GM19043 (cell line): ENCODE results near the gene MID1IP1.

ENCODE experiments used
- ATAC-seq: cut with Tn5 transposase; IDR thresholded peaks from one replicate; pipeline ENCODE4 v1.9.1; 2021; ENCODE audit warnings: low read depth; ENCODE audit not compliant: unreplicated experiment

MID1IP1 gene, protein sequence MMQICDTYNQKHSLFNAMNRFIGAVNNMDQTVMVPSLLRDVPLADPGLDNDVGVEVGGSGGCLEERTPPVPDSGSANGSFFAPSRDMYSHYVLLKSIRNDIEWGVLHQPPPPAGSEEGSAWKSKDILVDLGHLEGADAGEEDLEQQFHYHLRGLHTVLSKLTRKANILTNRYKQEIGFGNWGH

DNA sequence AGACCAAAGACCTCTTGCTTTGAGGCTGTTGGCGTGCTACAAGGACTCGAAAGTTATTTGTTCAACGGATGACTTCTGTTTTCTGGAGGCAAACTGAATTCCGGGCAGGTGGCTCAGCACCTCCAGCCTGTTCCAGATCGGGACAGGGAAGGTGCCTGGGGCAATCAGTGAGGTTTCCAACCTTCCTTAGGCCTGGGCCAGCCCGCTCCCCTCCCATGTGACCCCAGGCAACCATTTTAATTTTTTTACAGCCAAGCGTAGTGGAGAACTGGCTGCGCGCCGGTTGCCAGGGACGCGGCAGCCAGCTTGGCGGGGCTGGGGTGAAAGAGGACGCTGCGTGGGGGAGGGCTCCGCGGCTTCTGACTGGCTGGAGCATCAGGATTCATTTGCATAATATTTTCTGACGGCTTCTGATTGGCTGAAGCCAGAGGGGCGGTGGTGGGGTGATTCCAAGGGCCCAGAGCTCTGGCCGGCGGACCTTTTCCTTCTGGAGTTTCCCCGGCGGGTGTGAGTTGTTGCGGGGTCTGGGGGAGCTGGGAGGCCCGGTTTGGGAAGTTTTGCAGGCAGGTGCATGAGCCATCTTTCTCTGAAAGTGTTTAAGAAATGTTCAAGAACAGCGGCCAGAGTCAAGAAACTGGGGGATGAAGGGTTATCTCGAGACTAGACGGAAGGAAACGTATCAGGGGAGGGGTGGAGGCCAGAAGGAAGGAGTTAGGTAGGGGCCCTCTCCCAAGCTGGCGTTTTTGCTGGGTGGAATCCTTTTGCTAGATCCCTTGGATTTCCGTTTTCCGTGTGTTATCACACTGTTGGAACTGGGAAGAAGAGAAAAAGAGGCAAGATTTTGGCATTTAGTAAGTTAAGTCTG is at the start of gene MID1IP1:
MID1IP1 (plus strand) TSS at position 479 of the 865 bp plus-strand sequence. CDS start 3,488 bp downstream, outside the sequence.
- peak; percentile 36 for ATAC-seq

DNA sequence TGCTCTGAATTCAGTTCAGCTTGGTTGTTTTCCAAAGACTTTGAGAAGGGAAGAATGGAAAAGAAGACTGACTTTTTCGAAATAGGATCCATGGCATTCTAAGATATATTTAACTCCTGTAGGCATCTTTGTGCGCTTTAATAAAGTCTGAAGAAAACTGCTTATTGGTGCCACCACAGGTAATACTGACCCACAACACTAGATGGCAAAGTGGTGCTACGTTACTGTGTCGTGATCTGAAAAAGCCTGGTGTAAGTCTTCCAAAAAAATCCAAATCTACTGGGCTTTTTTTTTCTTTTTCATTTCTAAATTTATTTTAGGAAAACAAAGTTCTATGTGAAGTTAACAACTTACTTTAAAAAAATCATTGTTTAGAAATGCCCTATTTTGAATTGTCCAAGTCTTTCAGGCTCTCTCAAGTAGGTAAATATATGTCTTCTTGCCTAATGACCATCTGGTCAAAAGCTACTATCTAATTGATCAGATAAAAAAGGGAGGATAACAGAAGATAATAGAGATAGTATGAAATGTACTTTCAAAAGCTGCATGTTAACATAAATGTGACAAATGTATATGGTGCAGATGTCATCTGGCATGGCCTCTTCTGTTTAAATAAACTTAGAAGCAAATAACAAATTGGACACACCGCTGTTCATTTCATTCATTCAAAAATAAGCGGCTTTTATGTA is 47.0 kb upstream of the MID1IP1 start:
- ATAC-seq, result no peak

DNA sequence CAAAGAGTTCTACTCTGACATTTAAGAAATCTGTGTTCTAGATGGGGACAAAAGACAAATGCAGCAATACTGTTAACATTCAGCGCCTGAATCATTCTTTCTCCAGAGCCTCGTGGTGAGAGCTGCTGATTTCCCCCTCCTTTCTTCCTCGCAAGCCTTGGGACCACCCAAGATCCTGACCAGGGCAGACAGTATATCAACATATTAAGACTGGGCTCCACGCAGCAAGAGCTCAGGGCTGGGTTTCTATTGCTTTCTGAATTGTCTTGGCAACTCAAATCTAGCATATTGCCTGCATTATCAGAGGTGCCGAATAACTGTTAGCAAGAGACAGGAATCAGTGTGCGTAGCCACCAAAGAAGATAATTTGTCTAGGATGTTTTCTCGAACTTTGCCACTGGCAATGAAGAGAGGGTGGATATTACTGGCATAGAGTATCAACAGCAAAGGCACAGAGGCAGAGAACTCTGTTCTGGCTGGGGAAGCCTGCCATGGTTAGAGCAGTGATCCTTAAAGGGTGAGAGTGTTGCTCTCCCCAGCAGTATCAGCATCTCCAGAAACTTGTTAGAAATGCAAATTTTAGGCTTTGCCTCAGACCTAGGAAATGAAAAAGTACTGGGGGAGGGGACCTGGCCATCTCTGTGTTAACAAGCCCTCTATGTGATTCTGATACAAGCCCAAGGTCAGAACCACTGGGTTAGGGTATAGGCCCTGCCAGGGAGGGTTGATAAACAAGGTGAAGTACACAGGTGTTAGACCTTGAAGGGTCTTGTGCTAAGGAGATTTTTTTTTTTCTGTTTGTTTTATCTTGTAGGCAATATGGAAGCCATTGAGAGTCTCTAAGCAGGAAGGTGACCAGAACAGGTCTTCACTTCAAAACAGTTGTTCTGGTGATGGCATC is 46.2 kb upstream of the MID1IP1 start:
- ATAC-seq, result no peak

DNA sequence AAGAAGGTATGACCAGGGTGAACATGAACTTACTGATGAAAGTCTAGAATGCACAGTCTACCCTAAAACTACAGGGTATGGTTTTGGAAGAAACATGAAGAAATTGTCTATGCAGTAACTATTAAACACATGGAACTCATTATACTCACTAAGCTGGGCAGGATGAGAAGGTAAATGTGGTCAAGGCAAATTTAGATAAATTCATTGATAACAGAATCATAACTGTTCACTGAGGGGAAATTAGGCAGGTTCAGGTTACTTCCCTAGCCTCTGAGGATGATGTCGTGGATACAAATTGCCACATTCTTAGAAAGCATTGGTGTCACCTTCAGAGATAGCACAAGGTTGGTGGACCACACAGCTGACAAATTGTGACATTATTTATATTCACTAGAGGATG is 40.4 kb upstream of the MID1IP1 start:
- no peak for ATAC-seq

DNA sequence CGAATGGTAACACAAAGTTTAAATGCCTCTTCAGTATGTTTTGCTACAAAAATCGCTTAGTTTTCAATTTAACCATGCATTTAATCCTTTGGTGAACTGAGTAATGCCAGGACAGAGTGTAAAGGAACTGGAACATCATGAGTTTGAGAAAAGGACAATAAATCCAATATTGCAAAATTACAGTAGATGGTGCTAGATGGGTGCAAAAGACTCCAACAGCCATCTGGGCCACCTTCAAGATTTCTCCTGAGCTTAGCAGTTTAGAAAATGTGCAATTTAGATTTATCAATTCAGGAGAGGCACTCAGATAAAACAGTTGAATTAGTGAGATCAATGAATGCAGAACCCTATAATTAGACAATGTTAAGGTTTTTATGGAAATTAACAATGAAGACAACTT is 33.2 kb upstream of the MID1IP1 start:
- no peak for ATAC-seq

DNA sequence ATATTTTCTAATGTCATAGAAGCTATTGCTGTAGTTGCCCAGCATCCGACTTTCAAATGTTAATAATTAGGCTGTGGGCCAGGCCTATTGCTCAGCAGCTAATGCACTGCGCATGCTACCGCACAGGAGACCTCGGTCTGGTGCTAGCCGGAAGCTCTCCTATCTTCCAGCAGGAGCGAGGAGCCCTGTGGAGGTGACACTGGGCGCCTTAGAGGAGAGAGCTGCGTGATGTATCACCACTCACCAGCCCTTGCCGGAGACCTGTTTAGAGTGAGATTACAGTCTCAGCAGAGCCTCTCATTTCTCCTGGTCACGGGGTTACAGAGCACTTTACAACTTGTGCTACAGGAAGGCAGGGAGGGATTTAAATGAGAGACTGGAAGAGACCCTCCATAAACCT is 31.1 kb upstream of the MID1IP1 start:
- no peak for ATAC-seq

DNA sequence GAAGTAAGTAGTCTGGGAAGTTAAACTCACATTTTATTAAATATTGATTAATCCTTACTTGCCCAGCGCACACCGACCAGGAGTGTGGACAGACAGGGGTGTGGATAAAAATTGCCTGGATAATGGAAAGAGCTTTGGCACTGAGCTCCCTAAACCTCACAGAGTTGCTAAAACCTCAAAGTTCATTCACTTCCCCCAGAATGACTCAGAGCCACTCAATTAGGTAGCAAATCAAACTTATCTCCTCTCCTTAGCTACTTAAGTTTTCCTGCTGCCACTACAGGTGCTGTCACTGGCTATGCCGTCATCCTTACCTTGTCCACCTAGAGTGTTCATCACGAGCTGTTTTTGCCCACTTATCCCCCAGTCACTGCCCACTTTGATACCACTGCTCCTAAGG is 27.0 kb upstream of the MID1IP1 start:
- no peak for ATAC-seq

DNA sequence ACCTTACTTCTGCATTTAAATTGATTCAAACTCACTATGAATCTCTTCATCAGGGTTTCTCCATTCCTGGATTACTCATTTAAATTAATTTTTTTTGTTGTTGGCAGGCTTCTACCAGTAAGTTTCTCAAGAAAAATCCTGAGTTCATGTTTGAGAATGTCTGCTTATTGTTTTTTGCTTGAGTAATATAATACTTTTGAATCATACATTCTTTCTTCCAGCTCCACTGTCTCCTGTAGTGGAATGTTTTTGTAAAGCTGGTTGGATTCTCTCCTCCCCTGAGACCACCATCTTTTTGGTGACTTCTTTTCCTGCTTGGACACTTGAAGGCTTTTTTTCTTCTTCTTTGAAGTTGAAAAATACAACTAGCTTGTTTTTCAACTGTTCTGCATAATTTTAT is 4.3 kb upstream of the MID1IP1 start:
- no peak for ATAC-seq

DNA sequence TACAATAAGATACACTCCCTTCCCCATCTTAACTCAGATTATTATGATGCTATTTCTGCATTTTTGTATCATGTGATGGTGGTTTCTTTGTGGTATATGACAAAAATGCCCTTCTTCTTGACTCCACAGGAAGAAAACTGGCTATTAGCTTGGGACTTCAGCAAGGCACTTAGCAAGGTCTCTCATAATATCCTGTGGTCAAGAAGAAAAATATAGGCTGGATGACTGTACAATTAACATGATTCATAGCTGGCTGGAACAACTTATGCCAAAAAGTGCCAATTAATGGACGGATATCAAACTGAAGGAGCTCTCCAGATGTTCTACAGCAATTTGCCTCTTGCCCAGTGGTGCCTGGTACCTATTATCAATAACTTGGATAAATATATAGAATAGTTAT is 2.3 kb upstream of the MID1IP1 start:
- no peak for ATAC-seq

DNA sequence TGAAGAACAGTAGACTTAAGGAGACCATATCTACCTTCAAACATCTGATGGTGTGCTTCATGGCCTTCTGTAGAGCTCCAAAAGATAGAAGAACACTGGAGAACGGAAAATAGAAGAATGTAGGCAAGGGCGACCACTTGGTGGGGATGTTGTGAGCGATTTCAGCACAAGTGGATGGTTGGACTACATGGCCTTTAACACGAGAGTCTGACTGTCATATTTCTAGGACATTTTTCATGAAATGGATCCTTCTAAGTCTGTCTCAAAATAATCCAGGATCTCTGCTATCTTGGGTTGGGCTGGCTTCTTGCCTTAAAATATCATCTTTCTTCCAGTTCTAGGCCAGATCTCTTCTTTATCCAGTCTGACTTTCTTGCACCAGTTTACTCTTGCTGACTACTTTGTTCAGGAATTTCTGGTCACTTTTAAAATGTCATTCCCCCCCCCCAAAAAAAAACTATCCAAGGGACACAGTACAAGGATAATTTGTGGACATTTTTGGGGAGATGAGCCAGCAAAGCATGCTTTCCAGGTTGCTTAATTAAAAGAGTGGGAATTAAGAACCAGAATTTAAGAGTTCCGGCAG is 1.2 kb upstream of the MID1IP1 start:
- ATAC-seq, result no peak

DNA sequence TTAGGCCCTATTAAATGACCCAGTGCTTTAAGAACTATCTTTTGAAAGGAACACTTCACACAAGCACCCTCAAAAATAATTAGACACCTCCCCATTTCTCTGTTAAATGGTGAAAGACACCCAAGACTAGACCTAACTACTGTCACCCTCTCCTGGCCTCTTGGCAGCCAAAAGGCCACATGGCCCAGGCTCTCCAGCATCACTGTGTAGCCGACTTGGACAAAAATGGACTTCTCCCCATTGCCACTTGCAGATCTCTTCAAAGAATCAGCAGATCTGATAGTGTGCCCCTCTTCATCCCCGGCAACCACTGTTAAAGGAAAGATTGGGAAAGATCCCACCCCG is 2.0 kb downstream of the MID1IP1 start:
- ATAC-seq, result no peak

DNA sequence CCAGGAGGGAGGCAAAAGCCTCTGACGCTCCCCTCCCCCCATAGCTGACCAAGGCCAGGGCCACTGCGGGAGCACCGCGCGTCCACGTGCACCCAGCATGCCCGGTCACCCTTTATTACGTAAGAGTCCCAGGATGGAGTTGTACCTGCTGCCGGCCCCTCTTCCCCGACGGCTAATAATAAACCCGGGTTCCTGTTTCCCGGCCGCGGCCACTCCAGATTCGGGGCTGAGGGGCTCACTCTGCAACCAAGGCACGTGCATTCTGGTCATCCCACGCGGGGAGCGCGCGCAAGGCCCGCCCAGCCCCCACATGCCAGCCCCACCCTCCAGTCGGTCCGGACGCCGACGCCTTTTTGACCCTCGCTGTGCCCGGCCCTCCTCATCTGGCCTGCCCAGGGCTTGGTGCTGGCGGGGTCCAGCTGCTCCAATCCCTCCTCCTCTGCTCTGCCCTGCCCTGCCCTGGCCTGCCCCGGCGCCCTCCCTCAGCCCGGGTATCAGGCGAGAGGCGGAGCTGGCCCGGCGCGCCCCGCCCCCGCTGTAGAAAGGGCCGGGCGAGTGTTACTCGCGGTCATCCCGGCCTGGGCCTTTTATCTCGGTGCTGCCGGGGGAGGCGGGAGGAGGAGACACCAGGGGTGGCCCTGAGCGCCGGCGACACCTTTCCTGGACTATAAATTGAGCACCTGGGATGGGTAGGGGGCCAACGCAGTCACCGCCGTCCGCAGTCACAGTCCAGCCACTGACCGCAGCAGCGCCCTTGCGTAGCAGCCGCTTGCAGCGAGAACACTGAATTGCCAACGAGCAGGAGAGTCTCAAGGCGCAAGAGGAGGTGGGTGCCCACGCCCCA is 2.6 kb downstream of the MID1IP1 start:
- ATAC-seq, result peak; percentile 55

DNA sequence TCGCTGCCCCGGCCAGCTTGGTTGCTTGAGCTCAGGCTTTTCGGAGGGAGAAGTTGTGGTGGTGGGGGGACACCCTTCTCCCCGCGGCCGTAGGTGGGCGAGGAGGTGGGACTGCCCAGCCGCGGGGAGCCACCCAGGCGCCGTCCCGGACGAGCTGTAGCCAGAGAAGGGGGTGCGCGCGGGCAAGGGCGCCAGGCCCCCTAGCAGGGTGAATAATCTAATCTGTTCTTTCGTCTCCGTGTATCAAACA is 3.1 kb downstream of the MID1IP1 start:
- ATAC-seq, result no peak

DNA sequence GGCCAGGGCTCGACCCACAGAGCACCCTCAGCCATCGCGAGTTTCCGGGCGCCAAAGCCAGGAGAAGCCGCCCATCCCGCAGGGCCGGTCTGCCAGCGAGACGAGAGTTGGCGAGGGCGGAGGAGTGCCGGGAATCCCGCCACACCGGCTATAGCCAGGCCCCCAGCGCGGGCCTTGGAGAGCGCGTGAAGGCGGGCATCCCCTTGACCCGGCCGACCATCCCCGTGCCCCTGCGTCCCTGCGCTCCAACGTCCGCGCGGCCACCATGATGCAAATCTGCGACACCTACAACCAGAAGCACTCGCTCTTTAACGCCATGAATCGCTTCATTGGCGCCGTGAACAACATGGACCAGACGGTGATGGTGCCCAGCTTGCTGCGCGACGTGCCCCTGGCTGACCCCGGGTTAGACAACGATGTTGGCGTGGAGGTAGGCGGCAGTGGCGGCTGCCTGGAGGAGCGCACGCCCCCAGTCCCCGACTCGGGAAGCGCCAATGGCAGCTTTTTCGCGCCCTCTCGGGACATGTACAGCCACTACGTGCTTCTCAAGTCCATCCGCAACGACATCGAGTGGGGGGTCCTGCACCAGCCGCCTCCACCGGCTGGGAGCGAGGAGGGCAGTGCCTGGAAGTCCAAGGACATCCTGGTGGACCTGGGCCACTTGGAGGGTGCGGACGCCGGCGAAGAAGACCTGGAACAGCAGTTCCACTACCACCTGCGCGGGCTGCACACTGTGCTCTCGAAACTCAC is 3.6 kb downstream of the MID1IP1 start:
- no peak for ATAC-seq

DNA sequence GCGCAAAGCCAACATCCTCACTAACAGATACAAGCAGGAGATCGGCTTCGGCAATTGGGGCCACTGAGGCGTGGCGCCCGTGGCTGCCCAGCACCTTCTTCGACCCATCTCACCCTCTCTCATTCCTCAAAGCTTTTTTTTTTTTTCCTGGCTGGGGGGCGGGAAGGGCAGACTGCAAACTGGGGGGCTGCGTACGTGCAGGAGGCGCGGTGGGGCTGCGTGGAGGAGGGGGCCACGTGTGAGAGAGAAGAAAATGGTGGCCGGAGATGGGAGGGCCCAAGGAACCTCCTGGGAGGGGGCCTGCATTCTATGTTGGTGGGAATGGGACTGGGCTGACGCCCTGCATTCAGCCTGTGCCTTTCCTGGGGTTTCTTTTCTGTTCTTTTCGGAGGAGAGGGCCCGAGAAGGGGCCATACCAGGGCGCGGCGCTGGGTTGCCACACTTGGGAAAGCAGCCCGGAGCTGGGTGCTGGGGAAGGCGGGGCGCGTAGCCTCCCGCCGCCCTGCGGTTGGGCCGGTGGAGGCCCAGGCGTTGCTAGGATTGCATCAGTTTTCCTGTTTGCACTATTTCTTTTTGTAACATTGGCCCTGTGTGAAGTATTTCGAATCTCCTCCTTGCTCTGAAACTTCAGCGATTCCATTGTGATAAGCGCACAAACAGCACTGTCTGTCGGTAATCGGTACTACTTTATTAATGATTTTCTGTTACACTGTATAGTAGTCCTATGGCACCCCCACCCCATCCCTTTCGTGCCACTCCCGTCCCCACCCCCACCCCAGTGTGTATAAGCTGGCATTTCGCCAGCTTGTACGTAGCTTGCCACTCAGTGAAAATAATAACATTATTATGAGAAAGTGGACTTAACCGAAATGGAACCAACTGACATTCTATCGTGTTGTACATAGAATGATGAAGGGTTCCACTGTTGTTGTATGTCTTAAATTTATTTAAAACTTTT is 4.5 kb downstream of the MID1IP1 start:
- ATAC-seq, result no peak

DNA sequence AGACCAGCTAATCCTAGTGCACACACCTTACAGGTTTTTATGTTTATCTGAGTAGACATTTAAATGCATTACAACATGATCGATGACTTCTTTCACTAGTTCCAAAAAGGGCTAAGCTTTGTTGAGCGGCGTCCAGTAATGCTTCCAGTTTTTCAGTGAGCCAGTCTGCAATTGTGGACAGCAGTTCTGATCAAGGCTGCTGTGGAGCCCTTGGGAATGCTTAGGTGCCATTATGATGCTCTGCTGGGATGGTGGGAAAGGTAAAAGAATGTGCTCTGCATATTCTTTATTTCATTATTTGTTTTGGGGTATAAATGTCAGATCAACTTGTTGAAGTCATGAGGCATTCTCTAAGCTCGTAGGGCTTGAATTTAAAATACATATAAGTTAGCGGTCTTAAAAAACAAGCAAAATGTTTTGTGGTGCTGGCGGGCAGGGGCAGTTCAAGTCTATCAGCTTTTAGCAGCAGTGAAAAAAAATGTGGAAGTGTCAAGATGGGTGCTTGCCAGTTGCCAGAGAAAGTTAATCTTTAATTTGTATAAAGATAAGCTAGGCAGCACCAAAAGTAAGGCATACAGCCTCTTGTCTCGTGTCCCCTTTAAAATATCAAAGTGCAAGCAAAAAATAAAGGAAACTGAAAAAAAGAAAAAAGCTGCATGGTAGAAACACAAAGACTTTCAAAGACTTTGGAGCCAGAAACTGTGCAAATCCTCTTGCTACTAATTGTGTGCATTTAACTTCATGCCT is 5.8 kb downstream of the MID1IP1 start:
- ATAC-seq, result no peak

DNA sequence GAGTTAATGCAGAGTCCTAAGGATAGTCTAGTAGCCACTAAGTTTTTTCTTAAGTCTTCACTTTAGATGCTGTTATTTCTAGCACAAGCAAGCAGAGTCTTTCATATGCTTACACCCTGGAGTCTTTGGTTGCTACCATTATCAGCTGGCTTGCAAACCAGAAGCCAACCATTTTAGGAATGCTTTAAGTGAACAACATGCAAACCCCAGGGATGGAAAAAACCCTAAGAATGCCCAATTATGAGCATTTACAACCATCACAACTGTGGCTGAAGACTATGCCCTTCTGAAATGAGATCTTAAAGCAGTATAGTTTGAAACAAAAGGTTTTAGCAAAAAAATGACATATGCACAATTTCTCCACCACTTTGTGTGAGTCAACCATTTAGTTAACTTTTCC is 6.6 kb downstream of the MID1IP1 start:
- ATAC-seq, result no peak
